Chondrocyte (in vitro differentiated cells): ENCODE results near the gene ITPK1. TPM values are rescaled to one million over a fixed set of nuclear protein-coding genes. Genes with fewer than 3 reads are reported as not detected.

Experiments
- DNase-seq: peaks from one replicate; pipeline ENCODE4 v3.0.0; 2021; ENCODE audit warnings: mixed read lengths, low spot score
- H3K27ac Mint-ChIP-seq: one replicate; pipeline ENCODE4 v1.8.0; 2021; ENCODE audit warnings: mild to moderate bottlenecking, moderate library complexity, mixed read lengths; ENCODE audit not compliant: unreplicated experiment
- H3K27me3 Mint-ChIP-seq: 2 replicates; pipeline ENCODE4 v1.8.0; 2021; ENCODE audit warnings: low read depth, mixed read lengths
- H3K36me3 Mint-ChIP-seq: 2 replicates; pipeline ENCODE4 v1.8.0; 2021; ENCODE audit warnings: low read depth, mixed read lengths
- H3K4me1 Mint-ChIP-seq: 2 replicates; pipeline ENCODE4 v1.8.0; 2021; ENCODE audit warnings: low read depth, mild to moderate bottlenecking, mixed read lengths
- H3K4me3 Mint-ChIP-seq: one replicate; pipeline ENCODE4 v1.8.0; 2021; ENCODE audit warnings: mild to moderate bottlenecking, moderate library complexity, mixed read lengths; ENCODE audit not compliant: unreplicated experiment
- H3K9me3 Mint-ChIP-seq: 2 replicates; pipeline ENCODE4 v1.8.0; 2021; ENCODE audit warnings: low read depth, mixed read lengths
- total RNA-seq: library from RNA; stranded (reverse); gene quantifications from 3 replicates; pipeline ENCODE4 v1.2.1, GENCODE V29; 2021
- TF ChIP-seq, protein P1 (sequence below): fragments of 200-600 bp; sonication (generic); IDR thresholded peaks from 2 replicates; pipeline ENCODE4 v1.5.0; 2021; ENCODE audit warnings: antibody characterized with exemption, mild to moderate bottlenecking, moderate library complexity

Gene ITPK1
- total RNA-seq, 1 donor from 2014 or later = 27.7 TPM

DNA sequence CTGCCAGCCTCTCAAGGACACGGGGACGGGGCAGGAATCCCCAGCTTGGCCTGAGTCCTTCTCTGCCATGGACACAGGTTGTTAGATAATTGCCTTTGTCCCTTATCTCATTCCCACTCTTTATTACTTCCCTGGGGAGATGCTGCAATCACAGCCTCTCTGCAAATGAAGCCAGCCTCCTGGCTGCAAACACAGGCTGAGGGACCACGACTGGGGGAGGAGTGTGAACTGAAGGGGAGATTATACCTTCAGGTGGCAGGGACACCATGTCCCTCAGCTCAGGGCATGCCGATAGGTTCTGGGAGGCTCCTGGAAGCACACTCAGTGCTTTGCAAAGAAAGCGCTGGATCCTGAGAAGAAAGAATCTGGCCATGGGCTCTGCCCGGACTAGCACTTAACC is 208.9 kb downstream of the ITPK1 start:
- peaks cover 57% of the 10 kb centered on the region for H3K27me3 Mint-ChIP-seq
- no peaks in the 10 kb centered on the region for H3K36me3 Mint-ChIP-seq
- H3K4me1 Mint-ChIP-seq = no peaks in the 10 kb centered on the region
- no peak for DNase-seq
- H3K27ac Mint-ChIP-seq = no peak overlapping the region
- TF ChIP-seq, protein P1, sequence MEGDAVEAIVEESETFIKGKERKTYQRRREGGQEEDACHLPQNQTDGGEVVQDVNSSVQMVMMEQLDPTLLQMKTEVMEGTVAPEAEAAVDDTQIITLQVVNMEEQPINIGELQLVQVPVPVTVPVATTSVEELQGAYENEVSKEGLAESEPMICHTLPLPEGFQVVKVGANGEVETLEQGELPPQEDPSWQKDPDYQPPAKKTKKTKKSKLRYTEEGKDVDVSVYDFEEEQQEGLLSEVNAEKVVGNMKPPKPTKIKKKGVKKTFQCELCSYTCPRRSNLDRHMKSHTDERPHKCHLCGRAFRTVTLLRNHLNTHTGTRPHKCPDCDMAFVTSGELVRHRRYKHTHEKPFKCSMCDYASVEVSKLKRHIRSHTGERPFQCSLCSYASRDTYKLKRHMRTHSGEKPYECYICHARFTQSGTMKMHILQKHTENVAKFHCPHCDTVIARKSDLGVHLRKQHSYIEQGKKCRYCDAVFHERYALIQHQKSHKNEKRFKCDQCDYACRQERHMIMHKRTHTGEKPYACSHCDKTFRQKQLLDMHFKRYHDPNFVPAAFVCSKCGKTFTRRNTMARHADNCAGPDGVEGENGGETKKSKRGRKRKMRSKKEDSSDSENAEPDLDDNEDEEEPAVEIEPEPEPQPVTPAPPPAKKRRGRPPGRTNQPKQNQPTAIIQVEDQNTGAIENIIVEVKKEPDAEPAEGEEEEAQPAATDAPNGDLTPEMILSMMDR = no peak
- H3K9me3 Mint-ChIP-seq = no peaks in the 10 kb centered on the region
- H3K4me3 Mint-ChIP-seq = no peak overlapping the region

DNA sequence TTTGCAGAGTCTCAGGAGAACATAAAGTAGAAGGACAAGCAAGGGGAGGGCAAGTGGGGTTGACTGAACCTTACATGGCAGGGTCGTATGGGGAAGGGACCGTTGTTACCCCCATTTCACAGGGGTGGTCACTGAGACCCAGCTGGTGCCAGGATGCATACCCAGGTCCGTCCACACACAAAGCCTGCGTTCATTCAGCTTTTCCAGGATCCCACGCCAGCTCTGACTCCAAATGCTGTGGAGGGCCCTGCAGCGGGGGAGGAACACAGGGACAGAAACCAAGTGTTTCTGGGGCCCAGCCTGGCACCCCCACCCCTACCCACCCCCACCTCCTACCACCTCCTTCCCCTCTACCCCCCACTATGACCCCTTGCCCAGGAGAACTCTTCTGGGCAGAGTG is 209.3 kb downstream of the ITPK1 start:
- Mint-ChIP-seq H3K27ac (no peak overlapping the region), H3K4me1 (no peaks in the 10 kb centered on the region), H3K27me3 (peaks cover 57% of the 10 kb centered on the region), H3K9me3 (no peaks in the 10 kb centered on the region), H3K4me3 (no peak overlapping the region), H3K36me3 (no peaks in the 10 kb centered on the region)
- DNase-seq = peak; percentile 60
- TF ChIP-seq, protein P1 = no peak

DNA sequence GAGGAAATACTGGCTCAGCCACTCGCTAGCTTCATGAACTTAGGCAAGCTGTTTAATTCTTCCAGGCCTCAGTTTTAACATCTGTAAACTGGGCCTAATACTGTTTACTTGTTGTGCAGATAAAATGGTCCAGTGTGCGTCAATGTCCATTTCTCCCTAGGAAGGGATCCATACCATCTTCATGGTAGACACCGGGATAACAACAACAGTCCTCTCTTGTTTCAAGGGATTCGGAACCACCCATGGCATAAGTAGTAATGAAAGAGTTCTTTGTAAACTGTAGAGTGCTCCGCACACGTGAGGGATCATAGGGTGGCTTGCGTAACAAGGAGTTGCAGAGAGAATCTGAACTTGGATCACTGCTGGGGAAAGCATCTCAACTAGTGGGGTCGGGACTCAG is 210.1 kb downstream of the ITPK1 start:
- DNase-seq = no peak
- Mint-ChIP-seq H3K4me3 (no peak overlapping the region), H3K9me3 (no peaks in the 10 kb centered on the region), H3K4me1 (no peaks in the 10 kb centered on the region), H3K27ac (no peak overlapping the region), H3K27me3 (peaks cover 60% of the 10 kb centered on the region), H3K36me3 (no peaks in the 10 kb centered on the region)
- TF ChIP-seq, protein P1 = no peak

DNA sequence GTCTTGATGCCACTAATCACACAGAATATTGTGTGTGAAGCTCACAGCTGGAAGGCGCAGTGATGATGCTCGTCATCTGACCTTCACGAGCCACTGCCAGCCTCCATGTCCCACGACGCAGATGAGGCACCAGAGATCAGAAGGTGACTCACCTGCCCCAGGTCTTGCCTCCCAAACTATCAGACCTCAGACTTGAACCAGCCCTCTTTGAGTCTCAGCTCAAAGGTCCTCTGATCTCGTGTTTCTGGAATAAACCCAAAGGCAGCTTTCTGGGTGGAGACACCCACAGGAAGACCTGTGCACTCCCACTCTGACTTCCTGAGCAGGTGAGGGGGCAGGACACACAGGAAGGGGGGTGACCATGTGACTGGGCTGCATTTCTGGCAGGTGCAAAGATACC is 212.4 kb downstream of the ITPK1 start:
- Mint-ChIP-seq H3K4me3 (no peak overlapping the region), H3K27me3 (peaks cover 63% of the 10 kb centered on the region), H3K36me3 (no peaks in the 10 kb centered on the region), H3K4me1 (no peaks in the 10 kb centered on the region), H3K27ac (no peak overlapping the region), H3K9me3 (no peaks in the 10 kb centered on the region)
- no peak for DNase-seq
- TF ChIP-seq, protein P1 = no peak

DNA sequence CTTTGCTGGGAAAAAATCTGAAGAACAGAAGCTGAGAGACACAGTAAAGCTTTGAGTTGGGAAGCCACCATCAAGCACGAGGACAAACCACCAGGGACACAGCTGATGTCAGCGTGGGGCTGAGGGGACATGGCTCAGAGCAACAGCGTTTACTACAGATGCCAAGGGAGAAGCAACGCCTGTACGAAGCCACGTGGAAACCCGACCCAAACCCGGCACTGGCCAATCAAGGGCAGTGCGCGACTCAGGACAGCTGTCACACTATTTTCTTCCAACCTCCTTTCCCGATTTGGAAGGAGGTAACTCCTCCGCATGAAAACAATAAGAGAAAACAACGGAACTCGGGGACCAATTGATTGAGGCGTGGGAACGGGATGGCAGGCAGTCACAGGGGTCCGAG is 213.0 kb downstream of the ITPK1 start:
- TF ChIP-seq, protein P1 = no peak

More for the DNA sequence above, 213.0 kb downstream of the ITPK1 start:
- no peak for DNase-seq
- no peaks in the 10 kb centered on the region for H3K4me1 Mint-ChIP-seq
- H3K36me3 Mint-ChIP-seq = no peaks in the 10 kb centered on the region
- no peaks in the 10 kb centered on the region for H3K9me3 Mint-ChIP-seq
- H3K27me3 Mint-ChIP-seq = peaks cover 62% of the 10 kb centered on the region
- H3K4me3 Mint-ChIP-seq = no peak overlapping the region
- no peak overlapping the region for H3K27ac Mint-ChIP-seq
